ENCODE measurements around the gene KIR2DL3.

- TF ChIP-seq CTCF (IDR thresholded peaks at IDR 0.05; ENCODE audit: low read depth, low read length) (no peak), POLR2A (IDR thresholded peaks at IDR 0.05; ENCODE audit: extremely low read depth, insufficient read length) (no peak), MAX (IDR thresholded peaks at IDR 0.05; ENCODE audit: low read depth, low read length) (no peak)
These were observed 14.2 kb upstream of the KIR2DL3 start, which contains the start of gene KIR3DL3 for GRCh38 chr19:54724142-54724541.
